GM18507 (cell line): ENCODE results near the gene DCAF16.

Experiments
- DNase-seq: peaks from one replicate; pipeline ENCODE4 v3.0.0; 2011; ENCODE audit warnings: low read depth; ENCODE audit not compliant: insufficient read length; ENCODE audit errors: extremely low spot score
- FAIRE-seq: peaks from 2 replicates; lab custom pipeline; 2011; peaks lifted over from hg19 to GRCh38; lab: Jason Lieb, UNC

DCAF16 gene

GRCh38 chr4:17786567-17786966 is 24.0 kb downstream of the DCAF16 start:
- no peak for DNase-seq
- FAIRE-seq, result peak; percentile 36

GRCh38 chr4:17785858-17786257 is 24.7 kb downstream of the DCAF16 start:
- DNase-seq, result no peak
- no peak for FAIRE-seq

- FAIRE-seq (no peak), DNase-seq (no peak)
Observed at GRCh38 chr4:17781300-17782287, 29.0 kb downstream of the DCAF16 start, which contains the start of gene FAM184B. Gene FAM184B (minus strand): TSS chr4:17781621. CDS start chr4:17781299, 322 bp downstream.

GRCh38 chr4:17780501-17781299 is 29.9 kb downstream of the DCAF16 start:
- FAIRE-seq (no peak), DNase-seq (no peak)

GRCh38 chr4:17778431-17778830 is 32.1 kb downstream of the DCAF16 start:
- no peak for FAIRE-seq
- no peak for DNase-seq

GRCh38 chr4:17773135-17773698 is 37.3 kb downstream of the DCAF16 start:
- no peak for FAIRE-seq
- no peak for DNase-seq

- FAIRE-seq (no peak), DNase-seq (no peak)
Observed at GRCh38 chr4:17771284-17771908, 39.2 kb downstream of the DCAF16 start.

GRCh38 chr4:17770845-17771244 is 39.7 kb downstream of the DCAF16 start:
- no peak for DNase-seq
- no peak for FAIRE-seq

DNA sequence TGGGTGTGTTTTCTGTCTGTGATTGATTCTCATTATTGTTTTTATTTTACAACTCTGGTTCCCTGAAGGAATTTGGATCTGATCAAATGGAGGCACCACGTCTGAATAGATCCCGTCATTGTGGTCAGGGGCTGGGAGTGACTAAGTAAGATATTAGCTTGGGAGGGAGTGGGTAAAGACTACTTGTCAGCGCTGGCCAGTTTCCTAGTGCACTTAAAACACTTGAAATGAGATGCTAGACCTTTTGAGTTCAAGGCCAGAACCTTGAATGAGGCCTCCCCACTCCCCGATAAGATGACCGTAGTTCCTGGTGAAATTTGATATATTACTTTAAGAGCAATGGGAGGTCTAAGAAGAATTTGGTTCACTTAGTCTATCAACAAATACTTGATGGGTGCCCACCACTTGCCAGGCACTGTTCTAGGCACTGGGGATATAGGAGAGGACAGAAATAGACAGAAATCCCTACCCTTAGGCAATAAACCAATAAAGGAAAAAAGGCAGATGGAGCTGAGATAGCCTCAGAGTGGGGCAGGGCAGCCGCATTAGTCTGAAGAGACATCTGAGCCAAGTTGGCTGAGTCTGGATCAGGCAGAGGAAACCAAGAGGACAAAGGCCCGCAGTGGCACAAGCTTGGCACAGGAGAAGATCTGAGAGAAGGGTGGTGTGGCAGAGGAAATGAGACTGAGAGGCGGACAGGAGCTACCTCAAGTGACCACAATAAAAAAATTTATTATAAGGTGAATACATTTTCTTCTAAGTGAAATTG is 41.0 kb downstream of the DCAF16 start:
- no peak for DNase-seq
- no peak for FAIRE-seq

DNA sequence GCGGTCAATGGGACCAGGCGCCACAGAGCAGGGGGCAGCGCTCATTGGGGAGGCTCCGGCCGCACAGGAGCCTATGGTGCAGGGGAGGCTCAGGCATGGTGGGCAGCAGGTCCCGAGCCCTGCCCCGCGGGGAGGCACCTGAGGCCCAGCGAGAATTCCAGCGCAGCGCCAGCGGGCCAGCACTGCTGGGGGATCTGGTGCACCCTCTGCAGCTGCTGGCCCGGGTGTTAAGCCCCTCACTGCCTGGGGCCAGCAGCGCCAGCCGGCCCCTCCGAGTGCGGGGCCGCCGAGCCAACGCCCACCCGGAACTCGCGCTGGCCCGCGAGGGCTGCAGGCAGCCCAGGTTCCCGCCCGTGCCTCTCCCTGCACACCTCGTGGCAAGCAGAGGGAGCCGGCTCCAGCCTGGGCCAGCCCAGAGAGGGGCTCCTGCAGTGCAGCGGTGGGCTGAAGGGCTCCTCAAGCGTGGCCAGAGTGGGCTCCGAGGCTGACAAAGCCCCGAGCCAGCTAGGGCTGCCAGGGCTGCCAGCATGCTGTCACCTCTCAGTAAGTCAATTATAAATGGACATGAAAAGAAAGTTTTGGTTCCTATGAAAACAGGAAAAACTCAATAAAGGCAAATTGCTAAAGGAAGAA is 43.6 kb downstream of the DCAF16 start:
- DNase-seq (no peak), FAIRE-seq (no peak)

DNA sequence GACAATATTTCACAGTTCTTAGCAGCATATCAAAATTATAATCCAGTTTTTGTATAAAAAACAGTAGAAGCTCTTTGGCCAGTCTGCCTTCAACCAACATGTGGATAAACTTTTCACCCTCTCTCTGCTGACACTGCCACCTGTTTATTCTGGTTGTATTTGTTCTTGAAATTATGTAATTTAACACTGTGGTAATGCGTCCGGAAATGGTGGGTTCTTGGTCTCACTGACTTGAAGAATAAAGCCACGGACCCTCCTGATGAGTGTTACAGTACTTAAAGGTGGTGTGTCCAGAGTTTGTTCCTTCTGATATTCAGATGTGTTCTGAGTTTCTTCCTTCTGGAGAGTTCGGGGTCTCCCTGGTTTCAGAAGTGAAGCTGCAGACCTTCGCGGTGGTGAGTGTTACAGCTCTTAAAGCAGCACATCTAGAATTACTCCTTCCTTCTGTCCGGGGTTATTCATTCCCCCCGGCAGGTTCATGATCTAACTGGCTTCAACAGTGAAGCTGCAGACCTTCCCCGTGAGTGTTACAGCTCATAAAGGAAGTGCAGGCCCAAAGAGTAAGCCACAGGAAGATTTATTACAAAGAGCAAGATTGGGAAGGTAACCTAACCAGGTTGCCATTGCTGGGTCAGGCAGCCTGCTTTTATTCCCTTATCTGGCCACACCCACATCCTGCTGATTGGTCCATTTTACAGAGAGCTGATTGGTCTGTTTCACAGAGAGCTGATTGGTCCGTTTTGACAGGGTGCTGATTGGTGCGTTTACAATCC is 44.9 kb downstream of the DCAF16 start:
- no peak for DNase-seq
- FAIRE-seq, result no peak

DNA sequence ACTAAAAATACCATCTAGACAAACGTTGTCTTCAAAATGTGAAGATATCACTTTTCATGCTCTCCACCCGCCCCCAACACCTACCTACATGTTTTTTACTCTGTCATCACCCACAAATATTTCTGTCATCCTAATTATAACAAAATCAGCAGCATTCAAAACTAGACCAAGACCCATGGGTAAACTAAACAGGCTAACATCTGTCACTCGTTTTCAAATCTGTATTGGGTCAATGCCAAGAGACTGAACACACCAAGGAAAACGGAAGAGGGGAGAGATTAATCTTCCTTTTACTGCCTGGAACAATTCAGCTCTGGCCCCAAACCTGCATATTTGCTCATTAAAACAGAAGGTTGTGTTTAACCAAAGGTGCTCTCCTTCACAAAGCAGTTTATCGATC is 46.6 kb downstream of the DCAF16 start:
- FAIRE-seq (no peak), DNase-seq (no peak)

- FAIRE-seq (no peak), DNase-seq (no peak)
Observed at GRCh38 chr4:17763416-17763815, 47.1 kb downstream of the DCAF16 start.

DNA sequence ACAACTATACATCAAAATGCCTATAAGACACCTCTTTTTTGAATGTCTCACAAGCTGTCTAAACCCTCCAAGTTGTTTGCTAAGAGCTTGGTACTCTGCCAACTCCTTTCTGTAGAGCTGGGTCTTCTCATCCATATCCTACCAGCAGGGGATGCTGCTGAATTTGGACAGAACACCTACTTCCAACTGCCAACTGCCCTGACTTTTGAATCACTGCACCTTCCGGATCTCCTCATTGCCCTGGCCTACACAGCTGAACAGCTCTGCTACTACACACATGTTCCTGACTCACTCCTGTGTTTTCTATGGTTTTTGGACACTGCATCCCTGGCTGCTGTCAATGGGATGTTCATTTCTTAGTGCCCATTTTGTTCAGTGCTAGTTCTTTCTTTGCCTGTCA is 47.8 kb downstream of the DCAF16 start:
- FAIRE-seq (no peak), DNase-seq (no peak)

GRCh38 chr4:17761062-17761461 is 49.5 kb downstream of the DCAF16 start:
- no peak for FAIRE-seq
- DNase-seq, result no peak

GRCh38 chr4:17760626-17761025 is 49.9 kb downstream of the DCAF16 start:
- FAIRE-seq (no peak), DNase-seq (no peak)

DNA sequence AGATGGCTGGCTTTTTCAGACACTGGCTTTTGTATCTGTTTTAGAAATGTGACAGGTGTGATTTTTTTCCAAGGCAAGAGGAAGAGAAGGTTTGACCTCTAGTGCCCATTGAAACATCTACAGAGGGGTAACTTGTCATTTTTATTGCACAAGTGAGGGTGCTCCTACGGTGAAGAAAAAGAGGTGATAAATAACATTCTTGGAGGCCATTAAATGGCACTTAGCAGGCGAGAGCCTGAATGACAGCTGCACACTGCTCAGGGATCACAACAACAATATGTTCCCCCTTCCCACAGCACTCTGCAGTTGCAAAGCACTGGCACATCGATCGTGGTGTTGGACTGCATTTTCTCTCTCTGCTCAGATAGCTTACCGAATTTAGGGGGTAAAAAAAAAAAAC is 52.1 kb downstream of the DCAF16 start:
- FAIRE-seq (no peak), DNase-seq (no peak)

- no peak for FAIRE-seq
Observed at GRCh38 chr4:17757621-17758020, 52.9 kb downstream of the DCAF16 start.

More at GRCh38 chr4:17757621-17758020, 52.9 kb downstream of the DCAF16 start:
- no peak for DNase-seq
